Panc1 (cell line): ENCODE data around the gene NMRAL1.

Experiments used
- CTCF ChIP-seq: fragments of 450-650 bp; IDR thresholded peaks from 2 replicates; pipeline ENCODE4 v1.5.1; 2017; ENCODE audit warnings: mild to moderate bottlenecking
- REST ChIP-seq, 2 experiments: IDR thresholded peaks; 2 replicates each; pipeline ENCODE4 v1.6.1; 2011 to 2012; ENCODE audit warnings: low read depth in 2 of 2, control low read depth in 1 of 2, low read length in 1 of 2, mild to moderate bottlenecking in 1 of 2, moderate library complexity in 1 of 2; ENCODE audit not compliant: insufficient read depth in 1 of 2

GRCh38 chr16:4463522-4464163 is 10.8 kb downstream of the NMRAL1 start:
- TF ChIP-seq CTCF (no peak), REST (IDR thresholded peaks at IDR 0.05; ENCODE audit: insufficient read depth in 1 of 2, low read depth in 2 of 2, low read length in 1 of 2) (no peak)
